ENCODE results near the gene PER2.
A peak's percentile ranks its signal among the peaks of the same experiment; 100 is the strongest.

The PER2 gene

GRCh38 chr2:238287737-238288649 is at the start of gene PER2:
Gene PER2 (minus strand): TSS chr2:238288610. CDS start chr2:238277936, 10,674 bp downstream.
- Histone ChIP-seq H3K27ac (ENCODE audit: extremely low read depth, low read depth, low read length) (peak within 1 kb of the TSS; percentile 46; the same call in 1 of the 2 replicates), H3K4me3 (ENCODE audit: low read depth, low read length) (peak within 1 kb of the TSS; percentile 74), H3K4me1 (ENCODE audit: control insufficient read depth, insufficient read depth, low read length) (peaks cover 16% of the 10 kb centered on the region), H3K36me3 (ENCODE audit: control insufficient read depth in 2 of 2, insufficient read depth in 1 of 2, low read length in 2 of 2) (no peaks in the 10 kb centered on the region), H3K9me3 (ENCODE audit: control insufficient read depth, insufficient read depth, low read depth, low read length) (no peaks in the 10 kb centered on the region)
- peak; percentile 46; the same call in 1 of the 2 replicates for TF ChIP-seq ZNF341 (tag by site-specific recombination; IDR thresholded peaks at IDR 0.05; ENCODE audit: low read depth)
- no peak for TF ChIP-seq ZBTB44 (tag by site-specific recombination; IDR thresholded peaks at IDR 0.05)
- no peak for TF ChIP-seq ZNF626 (tag by site-specific recombination; IDR thresholded peaks at IDR 0.05)
- TF ChIP-seq ZNF335 (tag by site-specific recombination; conservative IDR thresholded peaks at IDR 0.05) = peak; percentile 69
- no peak for TF ChIP-seq ZBTB21 (tag by site-specific recombination; IDR thresholded peaks at IDR 0.05)
- TF ChIP-seq OVOL3 (tag by site-specific recombination; IDR thresholded peaks at IDR 0.05) = no peak
- no peak for TF ChIP-seq ZNF529 (tag by site-specific recombination; IDR thresholded peaks at IDR 0.05; ENCODE audit: insufficient replicate concordance)
- peak; percentile 37; the same call in 1 of the 2 replicates for TF ChIP-seq ZBTB17 (tag by site-specific recombination; IDR thresholded peaks at IDR 0.05)
- TF ChIP-seq ZNF354C (tag by site-specific recombination; IDR thresholded peaks at IDR 0.05; ENCODE audit: borderline replicate concordance, low read depth) = no peak
- no peak for TF ChIP-seq ZFP69B (tag by site-specific recombination; IDR thresholded peaks at IDR 0.05)
- TF ChIP-seq PRDM10 (tag by site-specific recombination; IDR thresholded peaks at IDR 0.05) = peak; percentile 63
- TF ChIP-seq ZFHX2 (tag by site-specific recombination; conservative IDR thresholded peaks at IDR 0.05) = peak; percentile 57
- peak; percentile 61 for TF ChIP-seq KLF9 (tag by site-specific recombination; IDR thresholded peaks at IDR 0.05; ENCODE audit: low read depth)
- TF ChIP-seq REST (tag by site-specific recombination; IDR thresholded peaks at IDR 0.05) = peak; percentile 44; the same call in 1 of the 2 replicates
- peak; percentile 51 for TF ChIP-seq ZBTB11 (tag by site-specific recombination; conservative IDR thresholded peaks at IDR 0.05; ENCODE audit: low read depth)
- TF ChIP-seq AEBP2 (tag by site-specific recombination; IDR thresholded peaks at IDR 0.05; ENCODE audit: borderline replicate concordance) = no peak
- TF ChIP-seq OSR2 (tag by site-specific recombination; IDR thresholded peaks at IDR 0.05) = no peak
- ChIA-PET CTCF (interaction anchor here (1.1 to 3.2 kb wide), 2 partner anchors 10 to 25 kb away, joined by 5 to 11 read pairs; no protein-coding TSS in a partner anchor), POLR2A (interaction anchor here (0.6 to 0.8 kb wide), 2 partner anchors 26 to 31 kb away, joined by 3 to 4 read pairs; no protein-coding TSS in a partner anchor)

All from HEK293 (cell line).